ENCODE results near the gene GLS2.

DNA sequence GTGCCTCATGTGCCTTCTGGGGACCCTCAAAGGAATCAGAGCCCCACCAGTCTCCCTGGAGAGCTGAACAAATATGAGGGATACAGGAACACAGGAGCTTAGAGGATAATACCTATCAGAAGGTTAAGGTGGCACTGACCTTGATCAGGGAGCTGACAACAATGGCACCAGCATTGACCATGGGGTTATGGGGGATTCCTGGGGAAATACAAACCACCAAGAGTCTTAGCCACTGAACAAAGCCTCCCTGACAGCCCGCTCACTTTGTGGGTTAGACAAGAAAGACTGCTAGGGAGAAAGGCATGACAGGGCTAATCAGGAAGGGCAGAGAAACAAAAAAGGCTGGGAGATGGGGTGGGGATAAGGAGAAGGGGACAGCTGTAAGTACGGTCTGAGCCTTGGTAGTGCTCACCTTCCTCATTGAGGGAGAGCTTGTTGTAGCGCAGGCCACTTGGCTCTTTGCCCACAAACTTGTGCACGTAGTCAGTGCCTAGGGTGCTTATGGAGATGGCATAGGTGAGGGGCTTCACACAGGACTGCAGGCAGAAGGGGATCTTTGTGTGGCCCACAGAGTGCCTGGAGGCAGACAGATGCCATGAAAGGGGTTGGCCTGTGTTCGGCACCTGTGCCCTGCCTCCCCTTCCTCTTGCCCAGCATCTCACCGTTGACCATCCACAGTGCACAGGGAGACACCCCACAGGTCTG lies 10.3 kb downstream of the GLS2 start:
- TF ChIP-seq, protein P1, sequence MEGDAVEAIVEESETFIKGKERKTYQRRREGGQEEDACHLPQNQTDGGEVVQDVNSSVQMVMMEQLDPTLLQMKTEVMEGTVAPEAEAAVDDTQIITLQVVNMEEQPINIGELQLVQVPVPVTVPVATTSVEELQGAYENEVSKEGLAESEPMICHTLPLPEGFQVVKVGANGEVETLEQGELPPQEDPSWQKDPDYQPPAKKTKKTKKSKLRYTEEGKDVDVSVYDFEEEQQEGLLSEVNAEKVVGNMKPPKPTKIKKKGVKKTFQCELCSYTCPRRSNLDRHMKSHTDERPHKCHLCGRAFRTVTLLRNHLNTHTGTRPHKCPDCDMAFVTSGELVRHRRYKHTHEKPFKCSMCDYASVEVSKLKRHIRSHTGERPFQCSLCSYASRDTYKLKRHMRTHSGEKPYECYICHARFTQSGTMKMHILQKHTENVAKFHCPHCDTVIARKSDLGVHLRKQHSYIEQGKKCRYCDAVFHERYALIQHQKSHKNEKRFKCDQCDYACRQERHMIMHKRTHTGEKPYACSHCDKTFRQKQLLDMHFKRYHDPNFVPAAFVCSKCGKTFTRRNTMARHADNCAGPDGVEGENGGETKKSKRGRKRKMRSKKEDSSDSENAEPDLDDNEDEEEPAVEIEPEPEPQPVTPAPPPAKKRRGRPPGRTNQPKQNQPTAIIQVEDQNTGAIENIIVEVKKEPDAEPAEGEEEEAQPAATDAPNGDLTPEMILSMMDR (conservative IDR thresholded peaks at IDR 0.05) = no peak
- TF ChIP-seq ZFX (IDR thresholded peaks at IDR 0.05) = no peak

All from C4-2B (cell line).